ENCODE data around the gene ULK4.
A peak's percentile ranks its signal among the peaks of the same experiment; 100 is the strongest.

Gene ULK4

GRCh38 chr3:41209646-41210045, 752.3 kb downstream of the ULK4 start:
- no peak for TF ChIP-seq CTCF (conservative IDR thresholded peaks at IDR 0.05; ENCODE audit: low read depth, low read length)
- H3K4me3 ChIP-seq (ENCODE audit: low read length): no peak overlapping the region
- no peak for DNase-seq (ENCODE audit: low read depth)

DNA sequence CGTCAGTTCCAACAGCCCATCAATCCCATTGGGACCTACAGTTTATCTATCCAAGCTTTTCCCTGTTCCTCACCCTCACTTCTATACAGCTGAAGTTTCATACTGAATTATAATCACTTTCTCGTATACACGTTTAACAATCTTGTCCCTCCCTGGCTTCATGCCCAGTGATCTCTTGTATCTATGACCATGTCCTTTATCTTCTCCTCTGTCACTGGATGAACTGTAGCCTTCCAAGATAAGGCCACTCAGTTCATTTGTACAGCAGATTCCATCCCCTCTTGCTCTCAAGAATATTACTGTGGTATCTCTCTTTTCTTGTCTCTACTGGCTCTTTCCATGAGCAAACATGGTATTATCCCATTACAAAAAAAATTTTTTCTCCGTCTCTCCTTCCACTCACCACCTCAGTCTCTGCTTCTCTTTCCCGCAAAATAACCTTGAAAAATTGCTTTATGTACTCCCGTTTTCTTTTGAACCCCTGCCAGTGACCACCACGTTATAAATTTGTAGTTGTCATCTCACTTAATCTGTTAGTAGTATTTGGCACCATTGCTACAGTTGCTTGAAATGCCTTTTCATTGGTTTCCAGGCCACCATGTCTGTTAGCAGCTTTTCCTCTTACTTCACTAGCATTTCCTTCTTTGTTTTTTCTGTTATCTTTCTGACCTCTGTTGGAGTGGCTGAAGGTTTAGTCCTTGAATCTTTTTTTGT, 753.2 kb downstream of the ULK4 start:
- DNase-seq (ENCODE audit: low read depth): no peak
- H3K4me3 ChIP-seq (ENCODE audit: low read length): no peak overlapping the region
- TF ChIP-seq CTCF (conservative IDR thresholded peaks at IDR 0.05; ENCODE audit: low read depth, low read length): no peak

DNA sequence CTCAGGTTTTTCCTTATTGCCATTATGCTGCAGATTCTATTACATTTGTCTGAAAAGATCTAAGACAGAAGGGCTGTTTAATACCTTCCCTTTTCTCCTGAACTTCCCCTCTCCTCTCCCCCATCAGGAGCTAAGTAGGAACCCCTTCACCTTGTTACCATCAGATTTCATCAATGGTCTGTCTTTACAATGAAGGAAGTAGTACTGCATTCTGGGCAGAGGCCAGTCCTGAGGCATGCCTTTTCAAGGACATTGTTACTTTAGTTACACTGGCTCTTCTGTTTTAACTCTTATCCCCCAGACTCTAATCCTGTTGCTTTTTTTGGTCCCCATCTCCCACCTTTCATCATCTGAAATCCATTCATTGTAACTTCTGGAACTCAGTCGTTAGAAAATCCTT, 754.5 kb downstream of the ULK4 start:
- no peak for TF ChIP-seq CTCF (conservative IDR thresholded peaks at IDR 0.05; ENCODE audit: low read depth, low read length)
- no peak overlapping the region for H3K4me3 ChIP-seq (ENCODE audit: low read length)
- DNase-seq (ENCODE audit: low read depth): no peak

GRCh38 chr3:41205591-41205990, 756.3 kb downstream of the ULK4 start:
- H3K4me3 ChIP-seq (ENCODE audit: low read length): no peak overlapping the region
- no peak for DNase-seq (ENCODE audit: low read depth)
- no peak for TF ChIP-seq CTCF (conservative IDR thresholded peaks at IDR 0.05; ENCODE audit: low read depth, low read length)

DNA sequence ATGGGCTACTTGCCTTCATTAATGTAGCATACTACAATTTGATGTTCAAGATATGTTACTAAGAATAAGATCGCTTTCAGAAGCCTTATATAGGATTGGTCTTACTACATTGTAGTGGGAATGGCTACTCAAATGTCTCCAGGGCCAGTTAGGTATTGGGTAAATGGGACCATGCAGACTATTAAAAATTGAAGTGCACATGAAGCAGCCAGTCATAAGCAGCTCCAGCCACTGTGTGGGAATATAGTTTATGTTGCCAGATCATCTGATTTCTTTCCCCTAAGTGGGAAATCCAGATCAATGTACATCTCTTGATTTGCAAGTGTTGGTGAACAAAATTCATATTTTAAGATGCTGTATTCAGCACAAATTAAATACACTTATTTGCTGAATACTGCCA, 757.5 kb downstream of the ULK4 start:
- no peak overlapping the region for H3K4me3 ChIP-seq (ENCODE audit: low read length)
- TF ChIP-seq CTCF (conservative IDR thresholded peaks at IDR 0.05; ENCODE audit: low read depth, low read length): no peak
- no peak for DNase-seq (ENCODE audit: low read depth)

GRCh38 chr3:41202834-41203345, 759.0 kb downstream of the ULK4 start:
- peak; percentile 27 for DNase-seq (ENCODE audit: low read depth)
- TF ChIP-seq CTCF (conservative IDR thresholded peaks at IDR 0.05; ENCODE audit: low read depth, low read length): peak; percentile 40
- no peak overlapping the region for H3K4me3 ChIP-seq (ENCODE audit: low read length)
